NCI-H345 treated with DMSO at 0.1 percent for 48 hours (cell line): ENCODE measurements around the gene GRIP1.

Source experiments
- DNase-seq: peaks from one replicate; lab custom pipeline; 2025; ENCODE audit not compliant: unreplicated experiment; lab: John Stamatoyannopoulos, UW

Gene GRIP1

GRCh38 chr12:66603981-66604479 is 74.8 kb downstream of the GRIP1 start:
- no peak for DNase-seq

DNA sequence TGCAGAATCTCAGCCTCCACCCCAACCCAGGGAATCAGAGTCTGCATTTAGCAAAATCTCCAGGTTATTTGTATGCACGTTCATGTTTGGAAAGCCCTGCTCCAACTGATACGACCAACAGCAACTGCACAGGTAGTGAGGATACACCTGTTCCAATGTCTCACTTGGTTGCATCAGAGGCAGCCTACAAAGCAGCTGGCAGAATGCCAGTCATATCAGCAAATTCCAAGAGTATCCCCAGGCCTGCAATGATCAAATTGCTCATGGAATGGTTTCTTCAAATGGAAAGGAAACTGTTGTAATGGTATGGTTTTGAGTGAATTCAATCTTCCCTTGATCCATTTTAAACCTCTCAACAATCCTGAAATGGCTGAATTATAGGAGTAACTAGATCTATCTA is 75.4 kb downstream of the GRIP1 start:
- peak; percentile 51 for DNase-seq

GRCh38 chr12:66602483-66603143 is 76.3 kb downstream of the GRIP1 start:
- DNase-seq, result no peak

DNA sequence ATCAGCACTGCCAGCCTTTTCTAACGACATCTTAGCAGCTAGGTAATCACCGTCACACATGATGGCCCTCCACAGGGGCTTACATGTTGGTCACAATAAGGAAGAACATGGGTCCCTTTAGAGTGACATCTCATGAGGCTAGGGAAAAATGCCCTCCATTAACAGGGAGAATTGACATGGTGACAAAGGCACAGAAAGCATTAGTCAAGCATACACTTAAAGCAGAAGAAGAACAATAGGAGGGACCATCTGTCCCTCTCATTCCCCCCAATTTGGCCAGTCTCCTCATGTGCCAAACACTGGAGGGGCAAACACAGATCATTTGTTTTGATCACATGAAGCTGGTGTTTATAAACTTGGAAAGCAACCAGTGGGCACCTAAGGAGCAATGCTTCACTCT is 78.0 kb downstream of the GRIP1 start:
- DNase-seq, result peak; percentile 84

DNA sequence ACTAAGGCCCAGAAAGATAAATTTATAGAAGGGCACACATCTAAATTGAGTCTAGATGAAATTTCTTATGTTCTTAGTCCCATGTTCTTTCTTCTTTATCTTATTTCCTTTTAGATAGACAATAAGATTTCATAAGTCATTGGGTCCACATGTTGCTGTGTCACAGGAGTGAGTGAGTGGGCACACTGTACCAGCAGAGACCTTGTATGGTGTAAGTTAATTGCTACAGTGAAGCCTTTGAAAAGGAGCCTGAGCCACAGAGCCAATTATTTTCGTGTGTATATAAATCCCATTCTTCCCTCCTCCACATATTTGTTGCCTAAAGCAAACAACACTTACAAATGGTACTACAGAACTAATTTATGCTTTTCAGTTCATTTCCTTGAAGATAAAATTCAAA is 79.1 kb downstream of the GRIP1 start:
- DNase-seq, result peak; percentile 48

- DNase-seq, result no peak
These were observed 80.3 kb downstream of the GRIP1 start for GRCh38 chr12:66598608-66599007.

DNA sequence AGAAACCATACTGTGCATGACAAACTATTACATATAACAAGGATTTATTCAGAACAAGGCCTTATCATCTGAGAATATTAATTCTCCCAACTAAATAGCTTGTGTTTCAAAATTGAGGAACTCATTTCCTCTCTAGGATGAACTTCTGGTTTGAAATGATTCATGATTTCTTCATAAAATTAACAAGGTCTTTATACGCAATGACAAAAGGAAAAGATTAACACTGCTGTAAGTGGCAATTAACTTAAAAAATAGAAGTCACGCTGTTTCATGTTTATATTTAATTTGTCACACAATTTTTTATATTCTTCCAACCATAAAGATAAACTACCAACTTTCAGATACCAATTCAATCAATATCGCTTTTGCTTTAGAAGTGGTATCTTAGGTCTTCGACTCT is 80.8 kb downstream of the GRIP1 start:
- no peak for DNase-seq

- no peak for DNase-seq
These were observed 82.7 kb downstream of the GRIP1 start for GRCh38 chr12:66596199-66596598.

GRCh38 chr12:66594688-66595087 is 84.2 kb downstream of the GRIP1 start:
- no peak for DNase-seq

DNA sequence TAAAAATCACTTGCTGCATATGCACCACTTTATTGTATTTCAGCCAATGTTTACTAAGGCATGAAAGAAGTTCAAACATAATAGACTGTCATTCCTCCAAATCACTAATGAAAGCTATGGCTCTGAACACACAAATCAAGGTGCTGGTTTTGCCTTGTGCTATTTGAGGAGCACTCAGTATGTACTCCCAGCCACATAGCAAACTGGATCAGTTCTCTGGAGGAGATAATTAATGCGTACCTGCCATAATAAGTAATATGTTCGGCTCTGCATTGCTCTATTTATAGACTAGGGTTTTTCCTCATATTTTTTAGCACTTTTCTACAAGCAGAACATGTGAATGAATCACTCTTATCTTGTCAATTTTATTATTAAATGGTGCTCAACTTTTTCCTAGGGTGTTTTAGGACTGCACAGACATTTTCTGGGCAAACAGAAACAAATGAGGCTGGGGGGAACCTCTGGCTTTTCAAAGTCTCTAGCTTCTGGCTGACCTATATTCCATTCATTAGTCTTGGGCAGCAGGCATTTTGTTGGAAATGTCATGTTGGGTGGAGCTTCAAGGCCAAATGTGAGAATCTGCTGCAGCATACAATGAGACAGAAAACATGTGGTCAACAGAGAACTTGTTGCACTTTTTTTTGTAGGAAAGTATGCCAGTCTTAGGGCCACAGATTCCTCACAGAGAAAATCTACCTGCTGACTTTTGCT is 88.4 kb downstream of the GRIP1 start:
- DNase-seq, result no peak

DNA sequence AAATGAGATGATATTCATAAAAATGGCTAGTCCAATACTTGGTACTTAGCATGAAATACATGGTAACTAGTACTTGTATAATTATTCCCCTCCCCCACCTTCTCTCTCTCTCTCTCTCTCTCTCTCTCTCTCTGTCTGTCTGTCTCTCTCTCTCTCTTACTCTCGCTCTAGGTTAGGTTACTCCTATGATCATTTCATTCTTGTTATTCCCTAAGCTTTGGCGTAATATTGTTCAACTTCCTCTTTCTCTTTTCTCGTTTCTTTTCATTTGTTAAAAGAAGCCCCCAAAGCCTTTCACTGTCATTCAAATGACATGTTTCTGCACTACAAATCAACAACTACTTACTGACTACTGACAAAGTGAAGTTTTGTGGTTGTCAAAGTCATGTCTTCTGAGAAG is 89.8 kb downstream of the GRIP1 start:
- DNase-seq, result no peak

- no peak for DNase-seq
These were observed 91.0 kb downstream of the GRIP1 start for GRCh38 chr12:66587912-66588311.

GRCh38 chr12:66584673-66585072 is 94.2 kb downstream of the GRIP1 start:
- DNase-seq, result no peak

DNA sequence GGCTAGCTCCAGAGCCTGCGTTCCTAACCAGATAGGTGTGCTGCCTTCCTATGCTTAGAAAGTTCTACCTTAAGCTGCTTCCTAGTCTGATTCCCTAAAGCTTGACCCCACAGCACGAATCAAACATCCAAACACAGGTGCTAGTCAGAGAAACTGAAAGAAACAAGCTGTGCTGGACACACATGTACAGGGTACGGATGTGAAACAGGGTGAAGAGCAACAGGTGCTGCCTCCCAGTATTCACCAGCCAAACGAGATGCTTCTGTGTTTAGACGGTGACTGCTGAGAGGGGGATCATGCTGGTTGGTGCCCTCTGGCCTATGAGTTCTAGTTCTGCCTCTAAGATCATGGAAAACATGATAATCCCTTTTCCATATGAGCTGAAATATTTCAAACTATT is 105.3 kb downstream of the GRIP1 start:
- DNase-seq, result no peak

- no peak for DNase-seq
These were observed 106.0 kb downstream of the GRIP1 start for GRCh38 chr12:66572845-66573244.

- no peak for DNase-seq
These were observed 107.4 kb downstream of the GRIP1 start for GRCh38 chr12:66571361-66571915.

DNA sequence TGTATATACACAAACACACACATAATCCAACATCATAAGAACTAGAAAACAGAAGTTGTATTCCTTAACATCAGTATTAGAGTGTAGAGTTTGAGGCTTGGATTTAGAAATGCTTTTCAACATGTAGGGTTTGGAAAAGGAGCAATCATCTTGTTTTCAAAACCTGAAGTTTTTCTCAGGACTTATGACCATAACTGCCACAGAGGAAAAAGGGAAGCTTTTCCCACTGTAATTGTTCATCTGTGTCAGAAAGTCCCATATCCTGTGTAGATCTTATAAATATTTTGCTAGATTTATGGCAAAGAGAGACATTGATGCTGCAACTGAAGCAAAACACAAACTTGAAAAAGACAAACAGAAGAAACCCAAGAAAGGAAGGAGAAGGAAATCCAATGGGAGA is 115.7 kb downstream of the GRIP1 start:
- DNase-seq, result no peak

DNA sequence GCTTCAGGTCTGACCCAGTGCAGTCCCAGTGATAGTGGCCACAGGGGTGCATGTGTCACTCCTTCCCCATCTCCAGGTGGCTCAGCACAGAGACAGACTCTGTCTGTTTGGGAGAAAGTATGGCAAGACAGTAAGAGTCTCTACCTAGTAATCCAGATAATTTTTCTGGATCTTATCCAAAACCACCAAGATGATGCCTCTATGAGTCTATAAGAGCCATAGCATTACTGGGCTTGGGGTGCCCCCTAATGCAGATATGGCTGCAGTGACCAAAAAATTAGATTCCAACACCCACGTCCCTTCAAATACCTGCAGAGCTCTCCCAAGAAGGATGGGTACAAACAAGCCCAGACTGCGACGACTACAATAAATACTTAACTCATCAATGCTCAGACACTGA is 123.8 kb downstream of the GRIP1 start:
- no peak for DNase-seq

- DNase-seq, result no peak
These were observed 126.2 kb downstream of the GRIP1 start for GRCh38 chr12:66552716-66553115.

GRCh38 chr12:66550626-66551025 is 128.2 kb downstream of the GRIP1 start:
- no peak for DNase-seq

- DNase-seq, result no peak
These were observed 129.9 kb downstream of the GRIP1 start for GRCh38 chr12:66549050-66549389.

- DNase-seq, result no peak
These were observed 130.4 kb downstream of the GRIP1 start for GRCh38 chr12:66548338-66549049.
